Keratinocyte (primary cell): ENCODE data around the gene NAXD.

Source experiments
- CTCF ChIP-seq, 3 experiments: IDR thresholded peaks in 1 of 3; conservative IDR thresholded peaks in 1 of 3; optimal IDR thresholded peaks in 1 of 3; 2 replicates in 2 of 3; 3 replicates in 1 of 3; pipeline versions ENCODE3 to v1.5.1; 2011; ENCODE audit warnings: low read length in 3 of 3, mild to moderate bottlenecking in 3 of 3, moderate library complexity in 2 of 3, control low read depth in 1 of 3, inconsistent platforms in 1 of 3; ENCODE audit not compliant: insufficient read depth in 2 of 3; ENCODE audit errors: extremely low read depth in 1 of 3
- EZH2 ChIP-seq: IDR thresholded peaks from one replicate; pipeline ENCODE4 v1.6.1; 2012; ENCODE audit warnings: inconsistent platforms, mild to moderate bottlenecking, low read length, moderate library complexity

- TF ChIP-seq CTCF (optimal IDR thresholded peaks at IDR 0.05 in 1 of 3, IDR thresholded peaks at IDR 0.05 in 1 of 3, conservative IDR thresholded peaks at IDR 0.05 in 1 of 3; ENCODE audit: extremely low read depth in 1 of 3, insufficient read depth in 2 of 3, low read length in 3 of 3) (no peak), EZH2 (no peak)
Observed at GRCh38 chr13:110676595-110677587, 61.5 kb downstream of the NAXD start.
